ENCODE results near the gene VCX.

The VCX gene

DNA sequence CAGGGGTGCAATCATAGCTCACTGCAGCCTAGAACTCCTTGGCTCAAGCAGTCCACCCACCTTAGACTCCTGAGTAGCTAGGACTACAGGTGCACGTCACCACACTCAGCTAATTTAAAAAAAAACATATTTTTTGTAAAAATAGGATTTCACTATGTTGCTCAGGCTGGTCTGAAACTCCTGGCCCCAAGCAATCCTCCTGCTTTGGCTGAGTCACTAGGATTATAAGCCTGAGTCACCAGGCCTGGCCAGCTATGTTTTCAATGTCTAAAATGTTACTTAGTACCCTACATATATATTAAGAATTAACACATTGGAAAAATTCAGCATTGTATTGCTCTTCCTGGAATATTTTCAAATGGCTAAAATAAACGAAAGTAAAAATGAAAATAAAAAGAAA, 46.7 kb downstream of the VCX start:
- H3K36me3 ChIP-seq (ENCODE audit: control insufficient read depth in 2 of 2, insufficient read depth in 2 of 2, low read length in 2 of 2), result no peaks in the 10 kb centered on the region
- no peaks in the 10 kb centered on the region for H3K4me1 ChIP-seq (ENCODE audit: control insufficient read depth in 2 of 2, insufficient read depth in 2 of 2, low read length in 2 of 2)
- H3K27me3 ChIP-seq (ENCODE audit: control insufficient read depth in 2 of 2, insufficient read depth in 2 of 2, low read length in 2 of 2), result no peaks in the 10 kb centered on the region
- H3K4me3 ChIP-seq (ENCODE audit: low read length in 2 of 2), result no peak overlapping the region
- H3K9me3 ChIP-seq (ENCODE audit: control insufficient read depth in 2 of 2, low read length in 2 of 2), result no peaks in the 10 kb centered on the region
- H3K9ac ChIP-seq (ENCODE audit: low read depth in 1 of 2, low read length in 2 of 2), result no peak overlapping the region
- H3K27ac ChIP-seq (ENCODE audit: low read depth in 2 of 2, low read length in 2 of 2), result no peak overlapping the region

DNA sequence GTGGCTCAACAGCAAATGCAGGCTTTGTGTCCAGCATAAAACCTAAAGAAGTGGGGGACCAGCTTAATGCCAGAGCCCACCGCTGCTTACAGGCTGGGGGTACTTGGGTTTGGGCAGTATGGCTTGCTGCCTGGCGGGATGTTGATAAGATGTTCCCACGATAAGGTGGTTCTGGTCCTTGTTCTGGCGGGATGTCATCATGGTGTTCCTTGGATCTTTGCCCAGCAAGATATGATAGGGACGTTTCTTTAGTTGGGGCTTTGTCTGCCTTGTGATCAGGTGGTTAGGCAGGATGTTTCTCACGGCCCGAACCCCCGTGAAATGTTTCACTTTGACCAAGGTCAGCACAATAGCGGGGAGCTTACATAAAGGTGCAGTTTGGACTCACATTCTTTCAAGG, 49.0 kb downstream of the VCX start:
- Histone ChIP-seq H3K9me3 (ENCODE audit: control insufficient read depth in 2 of 2, low read length in 2 of 2) (no peaks in the 10 kb centered on the region), H3K9ac (ENCODE audit: low read depth in 1 of 2, low read length in 2 of 2) (no peak overlapping the region), H3K27me3 (ENCODE audit: control insufficient read depth in 2 of 2, insufficient read depth in 2 of 2, low read length in 2 of 2) (no peaks in the 10 kb centered on the region), H3K36me3 (ENCODE audit: control insufficient read depth in 2 of 2, insufficient read depth in 2 of 2, low read length in 2 of 2) (peaks cover 0 to 3% of the 10 kb centered on the region in 2 donors), H3K27ac (ENCODE audit: low read depth in 2 of 2, low read length in 2 of 2) (no peak overlapping the region), H3K4me3 (ENCODE audit: low read length in 2 of 2) (no peak overlapping the region), H3K4me1 (ENCODE audit: control insufficient read depth in 2 of 2, insufficient read depth in 2 of 2, low read length in 2 of 2) (no peaks in the 10 kb centered on the region)

All from mucosa of rectum (tissue), 2 donors.